Spleen (tissue), 11 donors: ENCODE measurements around the gene NTN1. TPM values are rescaled to one million over a fixed set of nuclear protein-coding genes. Genes with fewer than 3 reads are reported as not detected.

Experiments used
- DNase-seq: peaks from one replicate; pipeline ENCODE4 v3.0.0-alpha.2; 2020
- H3K27ac ChIP-seq, 8 donors: fragments of 200-600 bp; sonication (generic) in 7 of 8; 1 replicate in 4 of 8; 2 replicates in 4 of 8; pipeline versions ENCODE4 v1.5.0 to v1.8.0; 2016 to 2021; ENCODE audit warnings: inconsistent platforms in 4 of 8, mild to moderate bottlenecking in 4 of 8, moderate library complexity in 1 of 8
- H3K27me3 ChIP-seq, 7 donors: fragments of 200-600 bp; sonication (generic) in 6 of 7; replicated peaks in 1 of 7; 1 replicate in 4 of 7; 2 replicates in 3 of 7; pipeline versions ENCODE4 v1.5.0 to v1.8.0; 2016 to 2021; ENCODE audit warnings: inconsistent platforms in 3 of 7, mild to moderate bottlenecking in 1 of 7
- H3K36me3 ChIP-seq, 6 donors: fragments of 200-600 bp; sonication (generic) in 5 of 6; 1 replicate in 4 of 6; 2 replicates in 2 of 6; pipeline versions ENCODE4 v1.5.0 to v1.8.0; 2016 to 2021; ENCODE audit warnings: inconsistent platforms in 2 of 6
- H3K4me1 ChIP-seq, 6 donors: fragments of 200-600 bp; sonication (generic) in 5 of 6; 1 replicate in 3 of 6; 2 replicates in 3 of 6; pipeline versions ENCODE4 v1.5.0 to v1.8.0; 2016 to 2021; ENCODE audit warnings: inconsistent platforms in 3 of 6
- H3K4me3 ChIP-seq, 8 donors: fragments of 200-600 bp; sonication (generic) in 7 of 8; 1 replicate in 4 of 8; 2 replicates in 4 of 8; pipeline versions ENCODE4 v1.5.0 to v1.8.0; 2016 to 2021; ENCODE audit warnings: inconsistent platforms in 4 of 8, mild to moderate bottlenecking in 4 of 8, moderate library complexity in 2 of 8
- H3K9me3 ChIP-seq, 8 donors: fragments of 200-600 bp; sonication (generic) in 7 of 8; 1 replicate in 4 of 8; 2 replicates in 4 of 8; pipeline versions ENCODE4 v1.5.0 to v1.8.0; 2016 to 2021; ENCODE audit warnings: inconsistent platforms in 4 of 8
- POLR2A ChIP-seq, 3 donors: fragments of 450-650 bp; IDR thresholded peaks; one replicate each; pipeline ENCODE4 v1.5.1; 2017; ENCODE audit warnings: antibody characterized with exemption in 3 of 3, mild to moderate bottlenecking in 1 of 3
- POLR2AphosphoS5 ChIP-seq, 3 donors: sonication (generic); formaldehyde crosslinking; IDR thresholded peaks; one replicate each; pipeline ENCODE4 v1.5.1; 2017; ENCODE audit warnings: antibody characterized with exemption in 3 of 3
- WGBS, 5 donors: extraction: QIAGEN DNeasy Blood & Tissue Kit in 3 of 5; methylation state at CpG; one replicate each; pipeline versions ENCODE4 v1.1.5 to v1.1.7; 2013 to 2018; 5-methylcytosine and 5-hydroxymethylcytosine counted together
- intact Hi-C: fragments of 100-400 bp; cut with DNase I; formaldehyde crosslinking; loops from one replicate; pipeline ENCODE4 v1.15.0; 2023; ENCODE audit warnings: low total_unique reads
- polyA plus RNA-seq, 3 donors: library from polyadenylated mRNA; stranded (reverse); fragments of 200-250 nt; gene quantifications; one replicate each; pipeline ENCODE4 v1.2.1, GENCODE V29; 2013
- total RNA-seq, 7 donors: library from RNA; depleted of rRNA in 3 of 7; stranded (reverse); fragments of >200 nt in 3 of 7; fragmentation: NEBNext Ultra II Directional in 4 of 7; extraction: Animal tissue kit (Norgen Biotek cat#: 25700) in 4 of 7; gene quantifications; one replicate each; pipeline versions ENCODE4 v1.1.0 to v1.2.1, GENCODE V29; 2016 to 2021
- TF ChIP-seq, protein P1 (sequence below), 11 experiments: fragments of 200-600 bp in 7 of 11; fragments of 450-650 bp in 4 of 11; sonication (generic) in 4 of 11; IDR thresholded peaks in 8 of 11; conservative IDR thresholded peaks in 3 of 11; 1 replicate in 7 of 11; 2 replicates in 4 of 11; pipeline versions ENCODE4 v1.4.0 to v1.8.0; 2016 to 2021; ENCODE audit warnings: antibody characterized with exemption in 11 of 11, inconsistent platforms in 4 of 11, mild to moderate bottlenecking in 1 of 11
- donor health status: healthy with polysubstance abuse.
- donor health status: DM: no; HTN: no; CAD: no; lungs with moderate emphysema.
- donor health status: DM: no; HTN: no; CAD: no.
- donor health status: Bipolar disorder and iron deficiency.
- donor health status: healthy.
- donor health status: DM: no; HTN: no; CAD: no.
- donor health status: DM: yes; HTN: yes; CAD: no.

Gene NTN1
- total and polyA plus RNA-seq, 10 donors: 0.07 to 0.43 (median 0.23) TPM; not detected in 2

DNA sequence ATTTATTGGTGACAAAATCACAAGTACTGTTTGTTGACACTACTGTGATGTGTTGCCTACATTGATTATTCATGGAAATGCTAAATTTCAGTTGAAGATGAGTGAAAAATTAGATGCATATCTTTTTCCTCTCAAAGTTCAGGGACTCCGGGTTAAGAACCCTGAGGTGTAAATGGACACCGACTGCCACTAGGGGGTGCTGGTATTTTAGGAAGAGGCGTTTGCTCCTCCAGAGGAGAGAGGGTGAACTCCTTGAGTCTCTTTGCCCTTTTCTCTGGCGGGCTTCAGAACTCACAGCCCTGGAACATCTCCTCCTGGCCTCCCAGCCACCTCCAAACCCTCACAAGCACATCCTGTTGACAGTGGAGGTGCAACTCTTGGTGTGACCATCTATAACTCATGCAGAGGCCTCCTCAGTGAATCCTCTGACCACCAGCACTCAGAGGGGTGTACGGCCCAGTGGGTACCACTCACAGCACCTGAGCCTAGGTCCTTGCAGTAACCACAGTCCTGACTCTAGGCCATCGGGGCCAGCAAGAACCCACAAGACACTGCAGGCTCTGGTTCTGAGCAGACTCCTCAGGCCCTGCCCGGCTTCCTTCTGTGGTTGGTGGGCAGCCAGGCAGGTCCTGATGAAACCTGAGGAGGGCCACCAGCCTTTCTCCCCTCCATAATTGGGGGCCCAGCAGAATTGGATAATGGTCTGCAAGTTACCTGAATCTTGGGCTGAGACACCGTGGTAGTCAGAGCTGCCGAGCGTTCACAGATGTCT lies 29.6 kb upstream of the NTN1 start:
- no peak overlapping the region for H3K4me3 ChIP-seq

DNA sequence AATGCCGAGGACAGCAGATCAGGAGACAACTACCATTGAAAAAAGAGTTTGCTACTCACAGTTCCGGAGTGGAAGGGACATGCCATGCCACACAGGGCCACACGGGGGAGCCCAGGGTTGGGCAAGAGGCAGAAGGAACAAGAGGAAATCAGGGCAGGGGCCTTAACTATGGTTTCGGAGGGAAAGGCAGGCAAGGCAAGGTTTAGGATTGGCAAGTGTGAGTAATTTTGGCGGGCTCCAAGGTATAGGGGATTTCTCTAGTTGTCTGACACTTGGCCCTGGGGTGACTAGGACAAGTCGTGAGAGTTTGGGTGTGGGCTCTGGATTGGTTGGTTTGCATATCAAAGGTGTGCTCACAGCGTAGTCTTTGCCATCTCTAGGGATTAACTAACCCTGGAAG lies 27.0 kb upstream of the NTN1 start:
- Histone ChIP-seq H3K4me3 (no peak overlapping the region), H3K36me3 (no peaks in the 10 kb centered on the region), H3K27me3 (peaks cover 0 to 35% (median 0%) of the 10 kb centered on the region in 7 donors), H3K27ac (no peak overlapping the region), H3K9me3 (peaks cover 0 to 6% (median 0%) of the 10 kb centered on the region in 8 donors), H3K4me1 (peaks cover 0 to 18% (median 1%) of the 10 kb centered on the region in 6 donors)
- peak; percentile 87 for DNase-seq
- WGBS, 5 donors: 36 to 66% (median 62%) methylated on average over 7 of the region's 7 CpGs
- intact Hi-C loops: loop anchor here (10.0 kb wide), 1 partner anchor 530 kb away; no protein-coding TSS in a partner anchor
- no peak for TF ChIP-seq POLR2AphosphoS5 (IDR thresholded peaks at IDR 0.05)
- TF ChIP-seq, protein P1, sequence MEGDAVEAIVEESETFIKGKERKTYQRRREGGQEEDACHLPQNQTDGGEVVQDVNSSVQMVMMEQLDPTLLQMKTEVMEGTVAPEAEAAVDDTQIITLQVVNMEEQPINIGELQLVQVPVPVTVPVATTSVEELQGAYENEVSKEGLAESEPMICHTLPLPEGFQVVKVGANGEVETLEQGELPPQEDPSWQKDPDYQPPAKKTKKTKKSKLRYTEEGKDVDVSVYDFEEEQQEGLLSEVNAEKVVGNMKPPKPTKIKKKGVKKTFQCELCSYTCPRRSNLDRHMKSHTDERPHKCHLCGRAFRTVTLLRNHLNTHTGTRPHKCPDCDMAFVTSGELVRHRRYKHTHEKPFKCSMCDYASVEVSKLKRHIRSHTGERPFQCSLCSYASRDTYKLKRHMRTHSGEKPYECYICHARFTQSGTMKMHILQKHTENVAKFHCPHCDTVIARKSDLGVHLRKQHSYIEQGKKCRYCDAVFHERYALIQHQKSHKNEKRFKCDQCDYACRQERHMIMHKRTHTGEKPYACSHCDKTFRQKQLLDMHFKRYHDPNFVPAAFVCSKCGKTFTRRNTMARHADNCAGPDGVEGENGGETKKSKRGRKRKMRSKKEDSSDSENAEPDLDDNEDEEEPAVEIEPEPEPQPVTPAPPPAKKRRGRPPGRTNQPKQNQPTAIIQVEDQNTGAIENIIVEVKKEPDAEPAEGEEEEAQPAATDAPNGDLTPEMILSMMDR (IDR thresholded peaks at IDR 0.05 in 8 of 11, conservative IDR thresholded peaks at IDR 0.05 in 3 of 11): peak; percentile 28 to 77 (median 72)
- TF ChIP-seq POLR2A (IDR thresholded peaks at IDR 0.05): no peak

More for the DNA sequence above, 29.6 kb upstream of the NTN1 start:
- intact Hi-C loops: loop anchor here (10.0 kb wide), 1 partner anchor 533 kb away; no protein-coding TSS in a partner anchor
- Histone ChIP-seq H3K27ac (no peak overlapping the region), H3K27me3 (peaks cover 0 to 26% (median 0%) of the 10 kb centered on the region in 7 donors), H3K36me3 (no peaks in the 10 kb centered on the region), H3K9me3 (peaks cover 0 to 11% (median 0%) of the 10 kb centered on the region in 8 donors), H3K4me1 (peaks cover 0 to 11% (median 0%) of the 10 kb centered on the region in 6 donors)
- no peak for TF ChIP-seq POLR2A (IDR thresholded peaks at IDR 0.05)
- TF ChIP-seq, protein P1 (IDR thresholded peaks at IDR 0.05 in 8 of 11, conservative IDR thresholded peaks at IDR 0.05 in 3 of 11): peak in 10 of 11 experiments; percentile 33 to 83 (median 70)
- DNase-seq: no peak
- WGBS, 5 donors: 50 to 57% (median 55%) methylated on average over 7 to 10 of the region's 10 CpGs

DNA sequence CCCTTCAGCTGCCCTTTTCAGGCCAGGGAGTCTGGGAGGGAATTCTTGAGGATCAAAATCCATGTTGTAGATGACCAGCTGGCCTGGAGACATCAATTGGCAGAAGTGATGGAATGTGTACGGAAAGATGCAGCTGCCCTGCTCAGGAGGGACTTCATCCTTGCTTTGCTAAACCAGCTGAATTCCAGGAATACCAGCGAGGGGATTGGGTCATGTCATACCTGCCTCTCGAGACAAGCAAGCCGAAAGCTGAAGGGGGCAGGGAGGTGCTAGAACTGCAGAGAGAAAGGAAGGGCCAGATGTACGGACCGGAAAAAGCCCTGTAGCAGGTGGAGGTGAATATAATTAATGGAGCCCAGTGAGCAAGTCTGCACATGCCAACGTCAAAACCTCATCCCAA lies 25.6 kb upstream of the NTN1 start:
- Histone ChIP-seq H3K36me3 (no peaks in the 10 kb centered on the region), H3K27ac (no peak overlapping the region), H3K4me1 (peaks cover 0 to 18% (median 1%) of the 10 kb centered on the region in 6 donors), H3K27me3 (peaks cover 0 to 47% (median 0%) of the 10 kb centered on the region in 7 donors), H3K9me3 (peaks cover 0 to 6% (median 0%) of the 10 kb centered on the region in 8 donors), H3K4me3 (no peak overlapping the region)
- TF ChIP-seq, protein P1 (IDR thresholded peaks at IDR 0.05 in 8 of 11, conservative IDR thresholded peaks at IDR 0.05 in 3 of 11): no peak
- TF ChIP-seq POLR2AphosphoS5 (IDR thresholded peaks at IDR 0.05): no peak
- no peak for TF ChIP-seq POLR2A (IDR thresholded peaks at IDR 0.05)
- DNase-seq: no peak
- intact Hi-C loops: loop anchor here (10.0 kb wide), 1 partner anchor 529 kb away; no protein-coding TSS in a partner anchor
- WGBS, 5 donors: 70 to 80% (median 77%) methylated on average over 7 of the region's 7 CpGs
